ENCODE results near the gene CHST11. TPM values are rescaled to one million over a fixed set of nuclear protein-coding genes. Genes with fewer than 3 reads are reported as not detected.

The CHST11 gene
- polyA plus RNA-seq, 4 donors, result 7.1 to 8.3 (median 7.7) TPM

- no peak for DNase-seq (ENCODE audit: low read depth in 4 of 4, low spot score in 3 of 4)
Observed at GRCh38 chr12:104685366-104685765, 228.6 kb downstream of the CHST11 start.

- no peak for DNase-seq (ENCODE audit: low read depth in 4 of 4, low spot score in 3 of 4)
Observed at GRCh38 chr12:104686196-104686595, 229.4 kb downstream of the CHST11 start.

DNA sequence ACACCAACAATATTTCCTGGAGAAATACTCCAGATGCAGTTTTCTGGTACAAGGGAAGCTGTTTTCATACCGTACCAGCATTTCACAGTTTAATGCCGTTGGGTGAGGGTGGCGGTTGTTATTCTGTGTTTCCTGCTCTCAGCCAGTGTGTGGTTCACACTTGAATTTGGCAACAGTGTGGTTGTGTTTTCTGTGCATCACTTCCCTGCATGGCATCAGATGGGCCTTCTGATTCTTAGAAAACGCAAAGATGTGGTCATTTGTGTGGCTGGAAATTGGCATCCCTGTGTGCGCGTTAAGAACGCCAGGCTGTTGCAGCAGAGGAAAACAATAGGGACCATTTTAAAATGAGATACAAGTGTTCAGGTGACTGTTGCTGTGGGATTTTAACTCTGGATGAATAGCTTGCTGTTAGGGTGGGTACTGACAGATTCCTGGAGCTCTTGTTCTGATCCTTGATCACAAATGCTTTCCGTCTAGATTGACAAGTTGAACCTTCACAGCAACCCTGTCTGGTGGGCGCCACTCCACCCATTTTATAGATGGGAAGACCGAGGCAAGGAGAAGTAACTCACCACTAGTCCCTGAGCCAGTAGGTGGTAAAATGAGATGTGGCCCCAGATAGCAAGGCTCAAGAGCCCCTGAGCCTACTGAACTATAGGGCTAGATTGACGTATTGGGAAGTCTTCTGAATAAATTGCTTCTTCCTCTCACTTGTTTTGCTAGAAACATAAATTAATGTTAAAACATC, 231.2 kb downstream of the CHST11 start:
- DNase-seq (ENCODE audit: low read depth in 4 of 4, low spot score in 3 of 4), result no peak

GRCh38 chr12:104689635-104690034, 232.9 kb downstream of the CHST11 start:
- DNase-seq (ENCODE audit: low read depth in 4 of 4, low spot score in 3 of 4), result no peak

- DNase-seq (ENCODE audit: low read depth in 4 of 4, low spot score in 3 of 4), result no peak
Observed at GRCh38 chr12:104691721-104692556, 235.2 kb downstream of the CHST11 start.

DNA sequence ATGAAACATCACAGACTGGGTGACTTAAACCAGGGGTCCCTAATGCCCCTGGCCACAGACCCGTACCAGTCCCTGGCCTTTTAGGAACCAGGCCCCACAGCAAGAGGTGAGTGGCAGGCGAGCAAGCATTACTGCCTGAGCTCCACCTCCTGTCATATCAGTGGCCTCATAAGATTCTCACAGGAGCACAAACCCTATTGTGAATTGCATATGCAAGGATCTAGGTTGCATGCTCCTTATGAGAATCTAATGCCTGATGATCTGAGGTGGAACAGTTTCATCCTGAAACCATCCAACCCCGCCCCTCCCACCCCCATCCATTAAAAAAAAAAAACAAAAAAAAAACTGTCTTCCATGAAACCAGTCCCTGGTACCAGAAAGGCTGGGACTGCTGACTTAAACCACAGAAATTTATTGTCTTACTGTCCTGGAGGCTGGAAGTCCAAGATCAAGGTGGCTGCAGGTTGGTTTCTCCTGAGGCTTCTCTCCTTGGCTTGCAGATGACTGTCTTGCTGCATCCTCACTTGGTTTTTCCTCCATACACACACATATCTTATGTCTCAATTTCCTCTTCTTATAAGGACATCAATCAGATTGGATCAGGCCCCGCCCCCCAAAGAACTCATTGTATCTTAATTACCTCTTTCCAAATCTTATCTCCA, 235.9 kb downstream of the CHST11 start:
- no peak for DNase-seq (ENCODE audit: low read depth in 4 of 4, low spot score in 3 of 4)

- no peak for DNase-seq (ENCODE audit: low read depth in 4 of 4, low spot score in 3 of 4)
Observed at GRCh38 chr12:104693493-104693892, 236.7 kb downstream of the CHST11 start.

DNA sequence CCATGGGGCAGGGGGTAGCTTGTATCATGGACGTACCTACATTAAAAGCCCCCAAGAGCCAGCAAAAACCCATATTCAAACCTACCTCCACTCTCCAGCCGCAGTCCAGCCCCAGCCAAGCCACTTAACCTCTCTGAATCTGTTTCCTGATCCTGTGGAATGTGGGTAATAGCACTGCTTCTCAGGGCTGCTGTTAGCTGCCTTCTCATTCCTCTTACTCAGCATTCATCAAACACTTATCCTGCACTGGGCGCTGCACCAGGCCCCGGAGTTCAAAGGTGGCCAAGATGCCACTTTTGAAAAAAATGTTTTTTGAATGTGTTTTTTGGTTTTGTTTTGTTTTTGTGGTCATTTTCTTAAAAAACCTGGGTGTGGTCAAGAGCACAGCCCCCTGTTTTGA, 237.4 kb downstream of the CHST11 start:
- no peak for DNase-seq (ENCODE audit: low read depth in 4 of 4, low spot score in 3 of 4)

GRCh38 chr12:104694711-104695110, 238.0 kb downstream of the CHST11 start:
- DNase-seq (ENCODE audit: low read depth in 4 of 4, low spot score in 3 of 4), result no peak

- no peak for DNase-seq (ENCODE audit: low read depth in 4 of 4, low spot score in 3 of 4)
Observed at GRCh38 chr12:104695453-104696148, 238.9 kb downstream of the CHST11 start.

DNA sequence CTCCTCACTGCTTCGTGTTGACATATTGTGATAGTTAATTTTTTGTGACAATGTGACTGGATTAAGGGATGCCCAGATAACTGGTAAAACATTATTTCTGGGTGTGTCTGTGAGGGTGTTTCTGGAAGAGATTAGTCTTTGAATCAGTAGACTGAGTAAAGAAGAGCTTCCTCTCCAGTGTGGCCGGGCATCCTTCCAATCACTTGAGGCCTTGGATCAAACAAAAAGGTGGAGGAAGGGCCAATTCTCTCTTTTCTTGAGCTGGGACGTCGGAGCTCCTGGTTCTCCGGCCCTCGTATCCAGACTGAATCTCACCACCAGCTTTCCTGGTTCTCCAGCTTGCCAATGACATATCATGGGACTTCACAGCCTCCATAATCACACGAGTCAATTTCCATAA, 240.4 kb downstream of the CHST11 start:
- no peak for DNase-seq (ENCODE audit: low read depth in 4 of 4, low spot score in 3 of 4)

- DNase-seq (ENCODE audit: low read depth in 4 of 4, low spot score in 3 of 4), result no peak
Observed at GRCh38 chr12:104698871-104699270, 242.1 kb downstream of the CHST11 start.

DNA sequence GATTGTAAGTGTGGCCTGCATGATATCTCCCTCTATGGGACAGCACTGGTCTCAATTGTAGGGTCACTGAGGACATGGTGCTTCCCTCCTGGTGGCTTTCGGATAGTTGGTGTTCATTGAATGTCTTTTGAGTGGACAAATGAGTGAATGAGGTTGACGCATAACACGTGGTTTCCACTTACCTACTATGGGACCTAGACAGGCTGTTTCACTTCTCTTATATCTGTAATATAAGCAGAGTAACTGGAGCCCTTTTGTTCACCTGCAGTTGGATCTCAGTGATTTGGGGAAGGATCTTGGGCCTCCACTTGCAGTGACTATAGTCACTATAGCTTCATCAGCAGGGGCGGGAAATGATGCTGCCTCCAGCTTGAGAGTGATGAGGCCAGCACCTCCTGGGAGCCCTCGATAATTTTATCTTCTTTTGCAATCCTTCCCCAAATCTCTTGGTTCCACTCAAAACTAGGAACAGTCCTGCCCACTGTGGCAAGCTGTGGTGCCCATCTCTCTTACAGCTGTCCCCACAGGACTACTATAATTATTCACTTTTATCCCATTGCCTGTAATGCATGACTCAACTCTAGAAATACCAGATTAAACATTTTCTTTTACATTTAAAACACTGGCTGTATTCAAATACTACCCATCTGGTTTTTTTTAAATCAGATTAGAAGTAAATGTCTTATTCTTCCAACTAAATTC, 242.9 kb downstream of the CHST11 start:
- DNase-seq (ENCODE audit: low read depth in 4 of 4, low spot score in 3 of 4), result no peak

GRCh38 chr12:104700324-104700723, 243.6 kb downstream of the CHST11 start:
- DNase-seq (ENCODE audit: low read depth in 4 of 4, low spot score in 3 of 4), result no peak

DNA sequence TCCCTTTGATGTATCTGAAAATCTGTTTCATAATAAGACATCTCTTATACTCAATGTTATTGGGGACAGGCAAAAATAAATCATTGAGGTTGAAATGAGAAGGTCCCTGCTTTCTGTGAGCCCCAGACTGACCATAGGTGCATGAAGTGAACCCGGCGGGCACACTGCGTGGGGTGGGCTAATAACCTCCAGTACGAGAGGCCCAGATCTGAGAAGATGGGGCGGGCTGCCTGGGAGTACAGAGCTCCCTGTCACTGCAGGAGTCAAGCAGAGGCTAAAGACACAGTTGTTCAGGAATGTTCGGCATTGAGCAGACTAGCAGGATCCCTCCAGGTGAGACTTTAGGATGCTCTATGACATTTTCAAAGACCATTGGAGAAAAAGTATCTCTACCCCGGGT, 244.6 kb downstream of the CHST11 start:
- DNase-seq (ENCODE audit: low read depth in 4 of 4, low spot score in 3 of 4), result no peak

DNA sequence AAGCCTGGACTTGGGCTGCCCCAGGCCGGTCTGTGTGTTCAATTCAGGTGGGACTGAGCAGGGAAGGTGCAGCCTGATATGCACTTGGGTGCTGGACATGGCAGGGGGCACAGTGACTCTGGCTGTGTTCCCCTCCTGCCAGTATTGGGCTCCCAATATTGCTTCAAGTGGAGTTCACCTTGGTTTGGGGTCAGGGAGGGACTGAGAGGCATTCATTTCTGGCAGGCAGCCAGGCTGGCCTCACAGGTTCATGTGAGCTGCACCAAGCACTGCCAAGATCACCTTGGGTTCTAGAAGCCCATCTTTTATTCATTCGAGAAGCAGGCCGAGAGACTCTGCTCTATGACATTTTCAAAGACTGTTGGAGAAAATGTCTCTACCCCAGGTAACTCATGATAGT, 245.0 kb downstream of the CHST11 start:
- DNase-seq (ENCODE audit: low read depth in 4 of 4, low spot score in 3 of 4), result no peak

GRCh38 chr12:104702565-104703139, 245.9 kb downstream of the CHST11 start:
- no peak for DNase-seq (ENCODE audit: low read depth in 4 of 4, low spot score in 3 of 4)

- DNase-seq (ENCODE audit: low read depth in 4 of 4, low spot score in 3 of 4), result no peak
Observed at GRCh38 chr12:104703372-104703771, 246.6 kb downstream of the CHST11 start.

GRCh38 chr12:104704224-104704779, 247.6 kb downstream of the CHST11 start:
- no peak for DNase-seq (ENCODE audit: low read depth in 4 of 4, low spot score in 3 of 4)

GRCh38 chr12:104707194-104707593, 250.4 kb downstream of the CHST11 start:
- DNase-seq (ENCODE audit: low read depth in 4 of 4, low spot score in 3 of 4), result no peak

Measured in right renal pelvis (tissue), 4 donors.